ENCODE data around the gene PAPPA2. TPM values are rescaled to one million over a fixed set of nuclear protein-coding genes. Genes with fewer than 3 reads are reported as not detected.

PAPPA2 gene
- total RNA-seq, 2 experiments from 2014 or later, result 0.19 TPM; not detected in 1

GRCh38 chr1:176839216-176839615 lies 376.2 kb downstream of the PAPPA2 start:
- Histone ChIP-seq H3K79me2 (ENCODE audit: insufficient read depth, low read depth, low read length) (no peaks in the 10 kb centered on the region), H3K9me3 (ENCODE audit: low read length) (no peaks in the 10 kb centered on the region), H2AFZ (ENCODE audit: low read length) (no peak overlapping the region), H3K4me2 (ENCODE audit: low read length) (no peak overlapping the region), H3K36me3 (ENCODE audit: insufficient read depth, low read length) (no peaks in the 10 kb centered on the region), H3K27ac (ENCODE audit: low read depth, low read length, poor library complexity, severe bottlenecking) (no peak overlapping the region), H3K4me1 (ENCODE audit: insufficient read depth, low read length, poor library complexity, severe bottlenecking) (no peaks in the 10 kb centered on the region), H3K4me3 (ENCODE audit: low read depth, low read length, poor library complexity, severe bottlenecking) (no peak overlapping the region), H3K9me2 (ENCODE audit: insufficient read depth, low read length) (no peaks in the 10 kb centered on the region), H4K20me1 (ENCODE audit: insufficient read depth, low read length) (no peaks in the 10 kb centered on the region)
- no peak for DNase-seq (ENCODE audit: low spot score)
- no TSS peak for BruUV-seq (replicated peaks)
- intact Hi-C loops (cut with micrococcal nuclease; ENCODE audit: unreplicated experiment), result no loop called here
- ChIA-PET POLR2A (no interaction called here), CTCF (ENCODE audit: unreplicated experiment) (no interaction called here)
- TF ChIP-seq EZH2phosphoT487 (IDR thresholded peaks at IDR 0.05; ENCODE audit: borderline replicate concordance, low read depth, low read length) (no peak), CTCF (conservative IDR thresholded peaks at IDR 0.05; ENCODE audit: low read length) (no peak)

GRCh38 chr1:176841238-176841637 lies 378.3 kb downstream of the PAPPA2 start:
- H3K4me1 ChIP-seq (ENCODE audit: insufficient read depth, low read length, poor library complexity, severe bottlenecking), result no peaks in the 10 kb centered on the region
- no peak overlapping the region for H2AFZ ChIP-seq (ENCODE audit: low read length)
- H3K9me3 ChIP-seq (ENCODE audit: low read length), result no peaks in the 10 kb centered on the region
- H3K79me2 ChIP-seq (ENCODE audit: insufficient read depth, low read depth, low read length), result no peaks in the 10 kb centered on the region
- H3K27ac ChIP-seq (ENCODE audit: low read depth, low read length, poor library complexity, severe bottlenecking), result no peak overlapping the region
- no peaks in the 10 kb centered on the region for H3K36me3 ChIP-seq (ENCODE audit: insufficient read depth, low read length)
- intact Hi-C loops (cut with micrococcal nuclease; ENCODE audit: unreplicated experiment), result no loop called here
- ChIA-PET POLR2A (no interaction called here), CTCF (ENCODE audit: unreplicated experiment) (no interaction called here)
- H4K20me1 ChIP-seq (ENCODE audit: insufficient read depth, low read length), result no peaks in the 10 kb centered on the region
- no peak overlapping the region for H3K4me2 ChIP-seq (ENCODE audit: low read length)
- no peak for DNase-seq (ENCODE audit: low spot score)
- BruUV-seq (replicated peaks), result no TSS peak
- no peak overlapping the region for H3K4me3 ChIP-seq (ENCODE audit: low read depth, low read length, poor library complexity, severe bottlenecking)
- TF ChIP-seq CTCF (conservative IDR thresholded peaks at IDR 0.05; ENCODE audit: low read length) (no peak), EZH2phosphoT487 (IDR thresholded peaks at IDR 0.05; ENCODE audit: borderline replicate concordance, low read depth, low read length) (no peak)
- H3K9me2 ChIP-seq (ENCODE audit: insufficient read depth, low read length), result no peaks in the 10 kb centered on the region

- H3K36me3 ChIP-seq (ENCODE audit: insufficient read depth, low read length), result no peaks in the 10 kb centered on the region
- peak; percentile 7 for DNase-seq (ENCODE audit: low spot score)
- intact Hi-C loops (cut with micrococcal nuclease; ENCODE audit: unreplicated experiment), result no loop called here
- H4K20me1 ChIP-seq (ENCODE audit: insufficient read depth, low read length), result no peaks in the 10 kb centered on the region
- no peaks in the 10 kb centered on the region for H3K9me2 ChIP-seq (ENCODE audit: insufficient read depth, low read length)
- ChIA-PET CTCF (ENCODE audit: unreplicated experiment) (no interaction called here), POLR2A (interaction anchor here (0.5 to 0.7 kb wide), 2 partner anchors 59 to 404 kb away, joined by 3 read pairs; no protein-coding TSS in a partner anchor)
- TF ChIP-seq EZH2phosphoT487 (IDR thresholded peaks at IDR 0.05; ENCODE audit: borderline replicate concordance, low read depth, low read length) (no peak), CTCF (conservative IDR thresholded peaks at IDR 0.05; ENCODE audit: low read length) (peak; percentile 64)
- no peaks in the 10 kb centered on the region for H3K4me1 ChIP-seq (ENCODE audit: insufficient read depth, low read length, poor library complexity, severe bottlenecking)
- BruUV-seq (replicated peaks), result no TSS peak
- no peaks in the 10 kb centered on the region for H3K79me2 ChIP-seq (ENCODE audit: insufficient read depth, low read depth, low read length)
- H3K9me3 ChIP-seq (ENCODE audit: low read length), result no peaks in the 10 kb centered on the region
- H2AFZ ChIP-seq (ENCODE audit: low read length), result no peak overlapping the region
- H3K4me2 ChIP-seq (ENCODE audit: low read length), result no peak overlapping the region
- H3K4me3 ChIP-seq (ENCODE audit: low read depth, low read length, poor library complexity, severe bottlenecking), result no peak overlapping the region
- H3K27ac ChIP-seq (ENCODE audit: low read depth, low read length, poor library complexity, severe bottlenecking), result no peak overlapping the region
These were observed 380.6 kb downstream of the PAPPA2 start for GRCh38 chr1:176843352-176844297.

All from OCI-LY7 (cell line).